Endothelial cell of umbilical vein (primary cell): ENCODE measurements around the gene CYP1A2. TPM values are rescaled to one million over a fixed set of nuclear protein-coding genes. Genes with fewer than 3 reads are reported as not detected.

ENCODE experiments used
- BruUV-seq: library from RNA; stranded (reverse); fragments of 400-500 nt; replicated peaks from 2 replicates; lab custom pipeline; 2021; lab: Mats Ljungman, UMichigan
- CTCF ChIA-PET: fragments of 300-600, 350-600 bp; sonication (Branson Sonifier 250); formaldehyde crosslinking; loops from one replicate; lab custom pipeline; 2021; ENCODE audit warnings: antibody characterized with exemption, inconsistent platforms; lab: Charles Lee
- POLR2A ChIA-PET: fragments of 300-600, 350-600 bp; sonication (Branson Sonifier 250); formaldehyde crosslinking; loops from one replicate; lab custom pipeline; 2021; ENCODE audit warnings: antibody characterized with exemption, inconsistent platforms; lab: Charles Lee
- DNase-seq: peaks from one replicate; pipeline ENCODE4 v3.0.0-alpha.2; 2011; ENCODE audit warnings: low read depth, low spot score
- FAIRE-seq: peaks from 2 replicates; lab custom pipeline; 2011; peaks lifted over from hg19 to GRCh38; lab: Jason Lieb, UNC
- H2AFZ ChIP-seq: 2 replicates; pipeline ENCODE4 v1.6.0; 2012; ENCODE audit warnings: low read depth, low read length, control low read depth, inconsistent platforms
- H3K27ac ChIP-seq: 2 replicates; pipeline ENCODE4 v1.5.1; 2011; ENCODE audit warnings: low read depth, mild to moderate bottlenecking, control low read depth, low read length, moderate library complexity; ENCODE audit not compliant: insufficient read depth
- H3K27me3 ChIP-seq, 2 experiments: 2 replicates each; pipeline versions ENCODE4 v1.6.0 to v1.6.1; 2011; ENCODE audit warnings: low read length in 2 of 2, mixed read lengths in 1 of 2; ENCODE audit not compliant: control insufficient read depth in 2 of 2, insufficient read depth in 2 of 2
- H3K36me3 ChIP-seq, 2 experiments: 2 replicates in 1 of 2; 3 replicates in 1 of 2; pipeline ENCODE4 v1.5.1; 2011; ENCODE audit warnings: low read length in 2 of 2, mild to moderate bottlenecking in 1 of 2, moderate library complexity in 1 of 2; ENCODE audit not compliant: control insufficient read depth in 2 of 2, insufficient read depth in 2 of 2; ENCODE audit errors: extremely low read depth in 1 of 2
- H3K4me1 ChIP-seq: 3 replicates; pipeline ENCODE4 v1.5.1; 2011; ENCODE audit warnings: mild to moderate bottlenecking, low read length; ENCODE audit not compliant: control insufficient read depth, insufficient read depth; ENCODE audit errors: extremely low read depth
- H3K4me2 ChIP-seq: 2 replicates; pipeline ENCODE4 v1.6.1; 2011; ENCODE audit warnings: low read length, control low read depth, mixed read lengths; ENCODE audit not compliant: insufficient read depth
- H3K4me3 ChIP-seq, 3 experiments: fragments of 200-600 bp in 1 of 3; sonication (generic), shearing (Covaris generic) in 1 of 3; replicated peaks in 1 of 3; 2 replicates each; pipeline ENCODE4 v1.5.1; 2011 to 2016; ENCODE audit warnings: control low read depth in 3 of 3, low read length in 3 of 3, mild to moderate bottlenecking in 2 of 3, inconsistent platforms in 1 of 3, low read depth in 1 of 3, moderate library complexity in 1 of 3; ENCODE audit not compliant: insufficient read depth in 1 of 3
- H3K79me2 ChIP-seq: 2 replicates; pipeline ENCODE4 v1.6.0; 2012; ENCODE audit warnings: low read length, inconsistent platforms; ENCODE audit not compliant: control insufficient read depth, insufficient read depth
- H3K9ac ChIP-seq: replicated peaks from 2 replicates; pipeline ENCODE3; 2011; ENCODE audit warnings: low read length, control low read depth; ENCODE audit not compliant: insufficient read depth; ENCODE audit errors: extremely low read depth
- H3K9me1 ChIP-seq: replicated peaks from 3 replicates; pipeline ENCODE4 v1.6.0; 2011; ENCODE audit warnings: mild to moderate bottlenecking, low read length; ENCODE audit not compliant: control insufficient read depth, insufficient read depth; ENCODE audit errors: extremely low read depth
- H3K9me3 ChIP-seq: replicated peaks from 2 replicates; pipeline ENCODE4 v1.5.1; 2012; ENCODE audit warnings: low read length, inconsistent platforms; ENCODE audit not compliant: control insufficient read depth, insufficient read depth
- H4K20me1 ChIP-seq: replicated peaks from 2 replicates; pipeline ENCODE3; 2011; ENCODE audit warnings: mild to moderate bottlenecking, low read length; ENCODE audit not compliant: control insufficient read depth, insufficient read depth; ENCODE audit errors: extremely low read depth
- CTCF ChIP-seq, 2 donors: IDR thresholded peaks; 1 replicate in 1 of 2; 2 replicates in 1 of 2; pipeline ENCODE4 v1.5.1; 2011; ENCODE audit warnings: low read length in 2 of 2, mild to moderate bottlenecking in 2 of 2, moderate library complexity in 2 of 2, control low read depth in 1 of 2, inconsistent platforms in 1 of 2, low read depth in 1 of 2; ENCODE audit not compliant: insufficient read depth in 1 of 2; ENCODE audit errors: extremely low read depth in 1 of 2
- EZH2 ChIP-seq: IDR thresholded peaks from 2 replicates; pipeline ENCODE4 v1.6.1; 2012; ENCODE audit warnings: borderline replicate concordance, low read depth, mild to moderate bottlenecking, moderate library complexity, low read length, inconsistent platforms; ENCODE audit not compliant: severe bottlenecking
- JUN ChIP-seq: IDR thresholded peaks from 2 replicates; pipeline ENCODE4 v1.6.1; 2011; ENCODE audit warnings: borderline replicate concordance, low read depth; ENCODE audit not compliant: insufficient read length, insufficient read depth
- MYC ChIP-seq: IDR thresholded peaks from one replicate; pipeline ENCODE4 v1.6.1; 2011; ENCODE audit warnings: mild to moderate bottlenecking, low read depth, low read length
- POLR2AphosphoS5 ChIP-seq: IDR thresholded peaks from 2 replicates; pipeline ENCODE4 v1.6.1; 2012; ENCODE audit warnings: low read depth, mild to moderate bottlenecking, control low read depth, low read length, moderate library complexity; ENCODE audit not compliant: insufficient read depth
- dilution Hi-C: fragments of 300-500 bp; cut with MboI; formaldehyde crosslinking; loops from one replicate; pipeline ENCODE4 v1.15.0; 2019; ENCODE audit warnings: low sequenced_read_pairs; ENCODE audit not compliant: extremely low pct_ligation_motif_present
- intact Hi-C: fragments of 100-400 bp; cut with micrococcal nuclease; formaldehyde crosslinking; loops from one replicate; pipeline ENCODE4 v1.10.0; 2022
- polyA plus RNA-seq, 4 experiments: library from polyadenylated mRNA; depleted of rRNA in 3 of 4; stranded (reverse) in 3 of 4; unstranded in 1 of 4; fragments of >200 nt; gene quantifications; 2 replicates each; pipeline versions ENCODE4 v1.2.1 to v1.2.3, GENCODE V29; 2011 to 2012; ENCODE audit warnings: missing spikeins in 1 of 4
- total RNA-seq: library from RNA; stranded (reverse); gene quantifications from 2 replicates; pipeline ENCODE4 v1.2.3, GENCODE V29; 2021
- TF ChIP-seq, protein P1 (sequence below): IDR thresholded peaks from 2 replicates; pipeline ENCODE4 v1.6.1; 2011; ENCODE audit not compliant: insufficient read depth, insufficient read length

Gene CYP1A2
- total and polyA plus RNA-seq, 2 donors (not counting 3 experiments of a cell fraction or from before 2014, with no cell fraction given), result not detected

GRCh38 chr15:74791007-74791406 lies 42.4 kb downstream of the CYP1A2 start:
- Histone ChIP-seq H3K79me2 (peaks cover 87% of the 10 kb centered on the region), H4K20me1 (no peaks in the 10 kb centered on the region), H3K27ac (no peak overlapping the region), H3K4me1 (peaks cover 6% of the 10 kb centered on the region), H3K4me3 (no peak overlapping the region), H3K9me1 (no peaks in the 10 kb centered on the region), H3K27me3 (no peaks in the 10 kb centered on the region), H3K9ac (no peak overlapping the region), H3K36me3 (peaks cover 0 to 5% of the 10 kb centered on the region in 2 experiments), H3K9me3 (no peaks in the 10 kb centered on the region), H3K4me2 (no peak overlapping the region), H2AFZ (no peak overlapping the region)
- DNase-seq (no peak), FAIRE-seq (no peak)
- TF ChIP-seq MYC, result no peak
- dilution Hi-C loops, result no loop called here
- ChIA-PET CTCF (interaction anchor here (1.5 to 1.7 kb wide), 2 partner anchors 20 to 160 kb away, joined by 3 to 4 read pairs; no protein-coding TSS in a partner anchor), POLR2A (no interaction called here)
- BruUV-seq, result no TSS peak
- intact Hi-C loops, result no loop called here

- peaks cover 0 to 5% of the 10 kb centered on the region in 2 experiments for H3K36me3 ChIP-seq
- H3K9me1 ChIP-seq, result no peaks in the 10 kb centered on the region
- no TSS peak for BruUV-seq
- intact Hi-C loops, result no loop called here
- dilution Hi-C loops, result no loop called here
- POLR2A ChIA-PET, result no interaction called here
- DNase-seq (no peak), FAIRE-seq (no peak)
- CTCF ChIA-PET, result interaction anchor here (0.7 to 1.7 kb wide), 2 partner anchors 13 to 159 kb away, joined by 3 read pairs; no protein-coding TSS in a partner anchor
- no peak overlapping the region for H3K4me3 ChIP-seq
- TF ChIP-seq POLR2AphosphoS5 (no peak), CTCF (IDR thresholded peaks at IDR 0.05; ENCODE audit: extremely low read depth in 1 of 2, insufficient read depth in 1 of 2, low read depth in 1 of 2, low read length in 2 of 2) (no peak), MYC (no peak), JUN (no peak), EZH2 (no peak)
- TF ChIP-seq, protein P1, sequence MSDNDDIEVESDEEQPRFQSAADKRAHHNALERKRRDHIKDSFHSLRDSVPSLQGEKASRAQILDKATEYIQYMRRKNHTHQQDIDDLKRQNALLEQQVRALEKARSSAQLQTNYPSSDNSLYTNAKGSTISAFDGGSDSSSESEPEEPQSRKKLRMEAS, result no peak
- no peaks in the 10 kb centered on the region for H3K27me3 ChIP-seq
- H4K20me1 ChIP-seq, result no peaks in the 10 kb centered on the region
- H3K27ac ChIP-seq, result no peak overlapping the region
- H3K4me1 ChIP-seq, result peaks cover 6% of the 10 kb centered on the region
- H3K4me2 ChIP-seq, result no peak overlapping the region
- no peak overlapping the region for H2AFZ ChIP-seq
- H3K9me3 ChIP-seq, result no peaks in the 10 kb centered on the region
- no peak overlapping the region for H3K9ac ChIP-seq
- peaks cover 86% of the 10 kb centered on the region for H3K79me2 ChIP-seq
These were observed 43.0 kb downstream of the CYP1A2 start for GRCh38 chr15:74791667-74792066.
